ENCODE results near the gene DDX1. TPM values are rescaled to one million over a fixed set of nuclear protein-coding genes. Genes with fewer than 3 reads are reported as not detected.

The DDX1 gene
- total RNA-seq, 1 experiment from 2014 or later = 37.5 TPM

DNA sequence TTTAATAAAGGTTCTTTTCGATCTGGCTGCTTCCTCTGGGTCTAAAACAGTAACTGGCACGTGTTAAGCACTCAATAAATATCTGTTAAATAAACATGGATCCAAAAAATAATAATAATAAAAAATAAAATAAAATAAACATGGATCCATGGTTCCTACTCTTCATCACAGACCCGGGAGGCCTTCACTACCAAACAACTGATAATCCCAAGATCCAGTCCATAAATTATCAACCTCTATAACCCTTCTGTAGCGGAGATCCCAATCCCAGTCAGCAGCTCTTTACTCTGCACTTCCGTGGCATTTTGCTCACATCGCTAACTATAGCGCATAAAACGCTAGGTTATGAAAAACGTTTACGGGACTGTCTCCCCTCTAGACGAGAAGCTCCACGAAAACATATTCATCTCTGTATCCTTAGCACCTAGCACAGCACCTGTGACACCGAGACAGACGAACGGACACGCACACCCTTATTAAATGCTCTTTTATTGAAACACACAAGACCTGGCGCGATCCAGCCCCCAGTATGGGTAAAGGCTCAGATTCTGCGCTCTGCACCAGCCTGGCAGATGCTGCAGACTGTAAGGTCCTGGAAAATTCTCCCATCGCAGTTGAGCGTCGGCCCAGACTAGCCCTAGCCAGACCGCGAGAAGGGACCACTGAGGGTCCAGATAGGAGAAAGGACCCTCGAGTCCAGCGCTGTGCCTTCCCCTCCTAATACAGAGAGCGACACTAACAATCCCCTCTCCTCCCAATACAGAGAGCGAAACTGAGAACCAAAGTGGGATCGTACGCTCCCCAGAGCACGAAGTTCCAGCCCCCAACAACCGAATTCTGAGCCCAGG is 31.3 kb upstream of the DDX1 start:
- peaks cover 27% of the 10 kb centered on the region for H3K4me1 ChIP-seq (ENCODE audit: low read length)
- H3K27me3 ChIP-seq (ENCODE audit: low read length) = no peaks in the 10 kb centered on the region
- H3K9me3 ChIP-seq (ENCODE audit: low read length) = no peaks in the 10 kb centered on the region
- peaks cover 49% of the 10 kb centered on the region for H3K79me2 ChIP-seq (ENCODE audit: low read length)
- H3K9me2 ChIP-seq (replicated peaks; ENCODE audit: insufficient read depth, low read length) = no peaks in the 10 kb centered on the region
- DNase-seq = peak; percentile 54
- H3K36me3 ChIP-seq (ENCODE audit: insufficient read depth, low read length) = peaks cover 3% of the 10 kb centered on the region; the same call in 1 of the 2 replicates
- peak overlapping the region; percentile 78 for H3K9ac ChIP-seq (ENCODE audit: low read length)
- no peaks in the 10 kb centered on the region for H4K20me1 ChIP-seq (ENCODE audit: insufficient read depth, low read depth, low read length)
- H3K4me3 ChIP-seq (ENCODE audit: low read length) = peak overlapping the region; percentile 92
- H2AFZ ChIP-seq (ENCODE audit: low read length) = no peak overlapping the region
- H3K4me2 ChIP-seq (ENCODE audit: low read depth, low read length, poor library complexity, severe bottlenecking) = peak overlapping the region; percentile 71
- 0 out of 2 replicates have a peak overlapping the region, but pooled peaks have one; percentile 13 for H3K27ac ChIP-seq (ENCODE audit: low read length)

DNA sequence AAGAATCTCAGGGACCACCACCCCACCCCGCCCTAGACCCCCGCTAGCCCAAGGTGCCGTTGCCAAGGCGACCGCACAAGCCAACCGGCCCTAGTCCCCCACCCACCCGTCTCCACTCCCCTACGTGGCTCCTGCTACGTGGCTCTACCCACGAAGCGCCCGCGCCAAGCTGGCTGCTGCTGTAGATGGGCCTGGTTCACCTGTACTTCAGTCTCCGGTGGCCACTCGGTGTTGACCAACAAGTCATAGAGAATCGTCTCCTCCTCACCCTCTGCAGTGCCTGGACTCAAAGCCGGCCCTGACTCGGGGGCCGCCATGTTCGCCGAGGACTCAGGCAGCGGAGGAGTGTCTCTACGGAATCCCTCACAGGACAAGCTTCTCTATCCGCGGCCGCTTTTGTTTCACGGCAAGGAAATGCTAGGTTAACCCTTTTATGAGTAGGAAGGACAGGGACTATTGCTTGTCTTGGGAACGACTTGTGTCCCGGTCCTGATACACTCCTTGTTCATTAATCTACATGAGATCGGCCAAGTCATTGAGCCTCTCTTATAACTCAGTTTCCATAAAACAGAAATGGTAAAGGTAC is 30.6 kb upstream of the DDX1 start, which contains the start of gene NBAS:
TSS of gene NBAS (minus strand) at position 347 of the 586 bp plus-strand sequence. CDS start at position 317, 30 bp downstream.
- no peaks in the 10 kb centered on the region for H3K9me3 ChIP-seq (ENCODE audit: low read length)
- H3K4me2 ChIP-seq (ENCODE audit: low read depth, low read length, poor library complexity, severe bottlenecking) = peak within 1 kb of the TSS; percentile 71
- H3K79me2 ChIP-seq (ENCODE audit: low read length) = peaks cover 45% of the 10 kb centered on the region
- no peaks in the 10 kb centered on the region for H3K9me2 ChIP-seq (replicated peaks; ENCODE audit: insufficient read depth, low read length)
- peak within 1 kb of the TSS; percentile 78 for H3K9ac ChIP-seq (ENCODE audit: low read length)
- no peaks in the 10 kb centered on the region for H3K27me3 ChIP-seq (ENCODE audit: low read length)
- peak; percentile 84 for DNase-seq
- H3K4me1 ChIP-seq (ENCODE audit: low read length) = peaks cover 27% of the 10 kb centered on the region
- peaks cover 3% of the 10 kb centered on the region; the same call in 1 of the 2 replicates for H3K36me3 ChIP-seq (ENCODE audit: insufficient read depth, low read length)
- H3K27ac ChIP-seq (ENCODE audit: low read length) = 0 out of 2 replicates have a peak within 1 kb of the TSS, but pooled peaks have one; percentile 13
- H3K4me3 ChIP-seq (ENCODE audit: low read length) = peak within 1 kb of the TSS; percentile 92
- no peaks in the 10 kb centered on the region for H4K20me1 ChIP-seq (ENCODE audit: insufficient read depth, low read depth, low read length)
- H2AFZ ChIP-seq (ENCODE audit: low read length) = peak within 1 kb of the TSS; percentile 99

DNA sequence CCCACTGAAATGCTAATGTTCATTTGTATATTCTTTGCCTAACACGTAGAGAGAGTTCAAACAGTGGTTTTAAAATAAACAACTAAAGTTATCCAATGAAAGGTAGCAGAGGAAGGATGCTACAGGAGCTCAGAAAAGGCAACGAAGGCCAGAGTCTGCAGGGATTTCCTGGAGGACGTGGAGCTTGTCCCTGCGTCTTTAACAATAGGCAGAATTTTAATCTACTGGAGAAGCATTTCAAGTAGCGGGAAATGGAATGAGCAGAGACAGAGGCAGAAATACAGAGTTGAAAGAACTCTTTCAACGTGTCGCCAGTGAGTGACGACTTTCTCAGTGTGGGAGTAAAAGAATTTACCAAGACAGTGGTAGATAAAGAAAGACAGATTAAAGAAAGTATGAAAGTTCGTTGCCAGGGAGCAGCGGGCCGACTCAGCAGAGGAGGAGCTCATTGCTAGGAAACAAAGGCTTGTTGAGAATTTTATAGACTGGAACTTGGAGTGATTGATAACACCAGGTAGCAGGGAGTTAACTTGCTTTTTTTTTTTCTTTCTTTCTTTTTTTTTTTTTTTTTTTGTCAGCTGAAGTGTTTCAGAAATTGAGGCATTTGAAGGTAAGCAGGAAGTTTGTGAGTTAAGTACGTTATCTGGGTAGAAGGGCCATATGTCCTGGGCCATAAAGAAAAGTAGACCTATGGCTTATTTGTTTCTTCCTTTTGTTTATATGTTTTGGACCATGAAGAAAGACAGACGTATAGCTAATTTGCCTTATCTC is 29.9 kb upstream of the DDX1 start:
- peak; percentile 56 for DNase-seq
- Histone ChIP-seq H3K36me3 (ENCODE audit: insufficient read depth, low read length) (no peaks in the 10 kb centered on the region), H3K27ac (ENCODE audit: low read length) (no peak overlapping the region), H3K79me2 (ENCODE audit: low read length) (peaks cover 38% of the 10 kb centered on the region), H3K9me2 (replicated peaks; ENCODE audit: insufficient read depth, low read length) (no peaks in the 10 kb centered on the region), H3K9me3 (ENCODE audit: low read length) (no peaks in the 10 kb centered on the region), H3K4me2 (ENCODE audit: low read depth, low read length, poor library complexity, severe bottlenecking) (peak overlapping the region; percentile 71), H2AFZ (ENCODE audit: low read length) (peak overlapping the region; percentile 99), H4K20me1 (ENCODE audit: insufficient read depth, low read depth, low read length) (no peaks in the 10 kb centered on the region), H3K9ac (ENCODE audit: low read length) (peak overlapping the region; percentile 78), H3K27me3 (ENCODE audit: low read length) (no peaks in the 10 kb centered on the region), H3K4me1 (ENCODE audit: low read length) (peaks cover 27% of the 10 kb centered on the region), H3K4me3 (ENCODE audit: low read length) (peak overlapping the region; percentile 92)

DNA sequence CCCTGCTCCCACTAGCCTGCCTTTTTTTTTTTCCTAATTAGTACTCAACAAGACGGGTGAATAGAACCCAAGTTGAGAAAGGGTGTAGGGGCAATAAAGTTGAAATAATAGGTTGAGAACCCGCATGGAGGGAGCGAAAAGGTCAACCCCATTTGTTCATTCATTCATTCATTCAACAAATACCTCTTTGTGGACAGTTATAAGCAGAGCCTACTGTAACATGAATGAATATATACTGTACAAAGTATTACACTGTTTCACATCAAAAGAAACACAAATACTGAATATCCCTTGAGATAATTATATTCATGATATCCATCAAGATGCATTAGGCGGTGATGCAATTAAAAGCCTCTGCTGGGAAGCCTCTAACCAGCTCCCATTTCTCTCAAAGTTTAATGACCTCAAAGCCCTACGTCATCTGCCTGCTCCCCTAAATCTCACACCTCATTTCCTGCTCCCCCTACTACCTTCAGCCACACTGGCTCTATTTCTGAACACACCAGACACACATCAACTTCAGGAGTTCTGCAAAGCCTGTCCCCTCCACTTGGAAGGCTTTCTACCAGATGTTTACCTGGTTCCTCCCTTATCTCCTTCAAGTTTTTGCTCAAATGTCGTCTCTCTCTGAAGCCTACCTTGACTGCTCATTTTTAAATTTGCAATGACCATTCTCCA is 29.2 kb upstream of the DDX1 start:
- no peaks in the 10 kb centered on the region for H3K9me2 ChIP-seq (replicated peaks; ENCODE audit: insufficient read depth, low read length)
- H3K9ac ChIP-seq (ENCODE audit: low read length) = no peak overlapping the region
- peaks cover 35% of the 10 kb centered on the region for H3K79me2 ChIP-seq (ENCODE audit: low read length)
- DNase-seq = no peak
- H3K4me3 ChIP-seq (ENCODE audit: low read length) = peak overlapping the region; percentile 92
- no peaks in the 10 kb centered on the region for H3K9me3 ChIP-seq (ENCODE audit: low read length)
- no peaks in the 10 kb centered on the region for H3K27me3 ChIP-seq (ENCODE audit: low read length)
- H4K20me1 ChIP-seq (ENCODE audit: insufficient read depth, low read depth, low read length) = no peaks in the 10 kb centered on the region
- H3K4me2 ChIP-seq (ENCODE audit: low read depth, low read length, poor library complexity, severe bottlenecking) = peak overlapping the region; percentile 71
- H2AFZ ChIP-seq (ENCODE audit: low read length) = peak overlapping the region; percentile 99; the same call in 1 of the 2 replicates
- H3K36me3 ChIP-seq (ENCODE audit: insufficient read depth, low read length) = no peaks in the 10 kb centered on the region
- peaks cover 27% of the 10 kb centered on the region for H3K4me1 ChIP-seq (ENCODE audit: low read length)
- no peak overlapping the region for H3K27ac ChIP-seq (ENCODE audit: low read length)

DNA sequence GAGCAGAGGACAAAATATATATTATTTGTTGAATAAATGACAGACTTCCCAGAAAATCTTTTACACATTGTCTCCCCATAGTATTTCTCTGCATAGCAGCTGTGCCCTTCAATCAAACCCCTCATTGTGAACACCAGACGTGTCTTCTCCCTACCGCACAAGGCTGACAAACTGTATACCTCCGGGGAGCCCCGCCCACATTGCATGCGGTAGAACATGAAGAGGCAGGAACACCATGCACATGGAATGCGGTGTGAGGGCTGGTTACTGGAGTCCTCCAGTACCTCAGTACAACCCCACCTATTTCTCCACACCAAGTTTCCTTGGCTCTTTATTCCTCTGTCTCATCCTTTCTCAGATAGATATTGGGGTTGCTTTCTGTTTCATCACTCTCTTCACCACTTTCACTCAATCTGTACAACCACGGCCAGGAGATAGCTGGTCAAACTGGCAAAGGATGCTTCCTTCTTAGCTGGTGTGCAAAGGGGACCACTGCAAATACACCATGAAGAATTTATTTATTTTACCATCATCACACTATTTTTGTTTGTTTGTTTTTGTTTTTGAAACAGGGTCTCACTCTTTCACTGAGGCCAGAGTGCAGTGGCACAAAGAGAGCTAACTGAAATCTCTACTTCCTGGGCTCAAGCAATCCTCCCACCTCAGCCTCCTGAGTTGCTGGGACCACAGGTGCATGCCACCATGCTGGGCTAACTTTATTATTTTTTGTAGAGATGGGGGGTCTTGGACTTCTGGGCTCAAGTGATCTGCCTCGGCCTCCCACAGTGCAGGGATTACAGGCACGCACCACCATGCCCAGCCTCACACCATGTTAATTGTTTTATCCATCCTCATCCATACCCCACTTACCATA is 28.2 kb upstream of the DDX1 start:
- H3K4me3 ChIP-seq (ENCODE audit: low read length) = no peak overlapping the region
- no peak overlapping the region for H2AFZ ChIP-seq (ENCODE audit: low read length)
- H3K36me3 ChIP-seq (ENCODE audit: insufficient read depth, low read length) = no peaks in the 10 kb centered on the region
- no peak overlapping the region for H3K27ac ChIP-seq (ENCODE audit: low read length)
- no peak overlapping the region for H3K9ac ChIP-seq (ENCODE audit: low read length)
- DNase-seq = no peak
- H4K20me1 ChIP-seq (ENCODE audit: insufficient read depth, low read depth, low read length) = no peaks in the 10 kb centered on the region
- peaks cover 21% of the 10 kb centered on the region for H3K4me1 ChIP-seq (ENCODE audit: low read length)
- no peak overlapping the region for H3K4me2 ChIP-seq (ENCODE audit: low read depth, low read length, poor library complexity, severe bottlenecking)
- H3K9me2 ChIP-seq (replicated peaks; ENCODE audit: insufficient read depth, low read length) = no peaks in the 10 kb centered on the region
- H3K27me3 ChIP-seq (ENCODE audit: low read length) = no peaks in the 10 kb centered on the region
- H3K9me3 ChIP-seq (ENCODE audit: low read length) = no peaks in the 10 kb centered on the region
- H3K79me2 ChIP-seq (ENCODE audit: low read length) = peaks cover 26% of the 10 kb centered on the region

DNA sequence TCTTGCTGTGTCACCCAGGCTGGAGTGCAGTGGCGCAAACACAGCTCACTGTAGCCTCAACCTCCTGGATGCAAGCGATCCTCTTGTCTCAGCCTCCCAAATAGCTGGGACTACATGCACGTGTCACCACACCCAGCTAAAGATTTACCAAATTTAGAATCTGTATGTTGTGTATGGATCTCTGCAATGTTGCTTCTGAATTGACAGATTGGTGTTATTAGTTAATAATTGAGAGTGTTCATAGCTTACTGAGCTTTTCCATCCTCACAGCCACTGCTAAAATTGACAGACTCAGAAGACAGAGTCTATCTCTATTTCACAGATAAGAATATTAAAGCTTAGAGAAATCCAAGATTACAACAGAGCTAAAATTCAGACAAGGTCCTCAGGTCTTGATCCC is 26.3 kb upstream of the DDX1 start:
- Histone ChIP-seq H3K36me3 (ENCODE audit: insufficient read depth, low read length) (no peaks in the 10 kb centered on the region), H3K79me2 (ENCODE audit: low read length) (peaks cover 7% of the 10 kb centered on the region), H3K9me2 (replicated peaks; ENCODE audit: insufficient read depth, low read length) (no peaks in the 10 kb centered on the region), H3K4me3 (ENCODE audit: low read length) (no peak overlapping the region), H3K27me3 (ENCODE audit: low read length) (no peaks in the 10 kb centered on the region), H3K4me1 (ENCODE audit: low read length) (peaks cover 11% of the 10 kb centered on the region), H3K9ac (ENCODE audit: low read length) (no peak overlapping the region), H3K4me2 (ENCODE audit: low read depth, low read length, poor library complexity, severe bottlenecking) (no peak overlapping the region), H4K20me1 (ENCODE audit: insufficient read depth, low read depth, low read length) (no peaks in the 10 kb centered on the region), H3K9me3 (ENCODE audit: low read length) (no peaks in the 10 kb centered on the region), H3K27ac (ENCODE audit: low read length) (no peak overlapping the region), H2AFZ (ENCODE audit: low read length) (no peak overlapping the region)
- DNase-seq = no peak

DNA sequence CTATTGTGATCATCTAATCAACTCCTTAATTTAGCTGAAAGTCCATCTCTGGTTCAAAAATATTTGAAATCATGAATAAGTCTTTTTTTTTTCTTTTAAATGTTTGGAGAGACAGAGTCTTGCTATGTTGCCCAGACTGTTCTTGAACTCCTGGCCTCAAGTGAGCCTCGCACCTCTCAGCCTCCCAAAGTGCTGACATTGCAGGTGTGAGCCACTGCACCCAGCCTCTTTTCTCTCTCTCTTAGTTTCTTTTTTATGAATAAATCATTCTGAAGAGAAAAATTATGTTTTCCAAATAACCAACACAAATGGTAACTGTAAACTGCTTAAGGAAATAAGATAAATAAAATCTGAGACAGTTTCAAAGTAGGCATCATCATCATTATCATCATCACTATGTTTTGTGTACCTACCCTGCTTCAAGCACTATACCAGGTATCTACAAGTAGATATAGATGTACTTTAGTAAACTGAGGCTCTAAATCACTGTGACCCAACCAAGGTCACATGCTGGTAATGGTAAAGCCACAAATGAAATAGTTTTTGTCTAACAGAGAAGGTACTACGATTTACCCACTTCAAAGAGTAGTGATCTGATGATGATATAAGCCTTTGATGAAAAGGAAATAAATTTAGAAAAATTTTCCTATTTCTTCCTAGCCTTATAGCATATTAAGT is 25.5 kb upstream of the DDX1 start:
- no peak for DNase-seq
- Histone ChIP-seq H3K9ac (ENCODE audit: low read length) (no peak overlapping the region), H3K4me1 (ENCODE audit: low read length) (peaks cover 11% of the 10 kb centered on the region), H4K20me1 (ENCODE audit: insufficient read depth, low read depth, low read length) (no peaks in the 10 kb centered on the region), H3K4me3 (ENCODE audit: low read length) (no peak overlapping the region), H3K27ac (ENCODE audit: low read length) (no peak overlapping the region), H3K36me3 (ENCODE audit: insufficient read depth, low read length) (no peaks in the 10 kb centered on the region), H3K4me2 (ENCODE audit: low read depth, low read length, poor library complexity, severe bottlenecking) (no peak overlapping the region), H3K27me3 (ENCODE audit: low read length) (no peaks in the 10 kb centered on the region), H3K79me2 (ENCODE audit: low read length) (no peaks in the 10 kb centered on the region), H2AFZ (ENCODE audit: low read length) (no peak overlapping the region), H3K9me3 (ENCODE audit: low read length) (no peaks in the 10 kb centered on the region), H3K9me2 (replicated peaks; ENCODE audit: insufficient read depth, low read length) (no peaks in the 10 kb centered on the region)

Measured in Karpas-422 (cell line).